Endothelial cell (in vitro differentiated cells): ENCODE data around the gene KIRREL2. TPM values are rescaled to one million over a fixed set of nuclear protein-coding genes. Genes with fewer than 3 reads are reported as not detected.

ENCODE experiments used
- DNase-seq: peaks from one replicate; pipeline ENCODE4 v3.0.0; 2021; ENCODE audit warnings: low spot score
- H3K27ac Mint-ChIP-seq: one replicate; pipeline ENCODE4 v1.8.0; 2021; ENCODE audit warnings: mixed read lengths, inconsistent platforms; ENCODE audit not compliant: unreplicated experiment
- H3K27me3 Mint-ChIP-seq: one replicate; pipeline ENCODE4 v1.8.0; 2021; ENCODE audit warnings: mild to moderate bottlenecking, moderate library complexity, mixed read lengths, inconsistent platforms; ENCODE audit not compliant: unreplicated experiment
- H3K36me3 Mint-ChIP-seq: one replicate; pipeline ENCODE4 v1.8.0; 2021; ENCODE audit warnings: mild to moderate bottlenecking, low read depth, mixed read lengths, inconsistent platforms; ENCODE audit not compliant: unreplicated experiment
- H3K4me1 Mint-ChIP-seq: one replicate; pipeline ENCODE4 v1.8.0; 2021; ENCODE audit warnings: mild to moderate bottlenecking, mixed read lengths, inconsistent platforms; ENCODE audit not compliant: unreplicated experiment
- H3K4me3 Mint-ChIP-seq: one replicate; pipeline ENCODE4 v1.8.0; 2021; ENCODE audit warnings: mild to moderate bottlenecking, mixed read lengths, inconsistent platforms; ENCODE audit not compliant: unreplicated experiment
- H3K9me3 Mint-ChIP-seq: one replicate; pipeline ENCODE4 v1.8.0; 2021; ENCODE audit warnings: mixed read lengths, inconsistent platforms; ENCODE audit not compliant: unreplicated experiment
- total RNA-seq: library from RNA; stranded (reverse); fragmentation: NEBNext Ultra II Directional; extraction: Animal tissue kit (Norgen Biotek cat#: 25700); gene quantifications from one replicate; pipeline ENCODE4 v1.2.1, GENCODE V29; 2021; ENCODE audit not compliant: unreplicated experiment
- TF ChIP-seq, protein P1 (sequence below): fragments of 200-600 bp; sonication (generic); IDR thresholded peaks from one replicate; pipeline ENCODE4 v1.5.0; 2021; ENCODE audit warnings: antibody characterized with exemption; ENCODE audit not compliant: unreplicated experiment

The KIRREL2 gene
- total RNA-seq, 1 donor from 2014 or later = 1.8 TPM

- no peak for DNase-seq
- Mint-ChIP-seq H3K36me3 (no peaks in the 10 kb centered on the region), H3K27ac (no peak overlapping the region), H3K4me3 (no peak overlapping the region), H3K9me3 (no peaks in the 10 kb centered on the region), H3K4me1 (peaks cover 21% of the 10 kb centered on the region), H3K27me3 (peaks cover 15% of the 10 kb centered on the region)
- TF ChIP-seq, protein P1, sequence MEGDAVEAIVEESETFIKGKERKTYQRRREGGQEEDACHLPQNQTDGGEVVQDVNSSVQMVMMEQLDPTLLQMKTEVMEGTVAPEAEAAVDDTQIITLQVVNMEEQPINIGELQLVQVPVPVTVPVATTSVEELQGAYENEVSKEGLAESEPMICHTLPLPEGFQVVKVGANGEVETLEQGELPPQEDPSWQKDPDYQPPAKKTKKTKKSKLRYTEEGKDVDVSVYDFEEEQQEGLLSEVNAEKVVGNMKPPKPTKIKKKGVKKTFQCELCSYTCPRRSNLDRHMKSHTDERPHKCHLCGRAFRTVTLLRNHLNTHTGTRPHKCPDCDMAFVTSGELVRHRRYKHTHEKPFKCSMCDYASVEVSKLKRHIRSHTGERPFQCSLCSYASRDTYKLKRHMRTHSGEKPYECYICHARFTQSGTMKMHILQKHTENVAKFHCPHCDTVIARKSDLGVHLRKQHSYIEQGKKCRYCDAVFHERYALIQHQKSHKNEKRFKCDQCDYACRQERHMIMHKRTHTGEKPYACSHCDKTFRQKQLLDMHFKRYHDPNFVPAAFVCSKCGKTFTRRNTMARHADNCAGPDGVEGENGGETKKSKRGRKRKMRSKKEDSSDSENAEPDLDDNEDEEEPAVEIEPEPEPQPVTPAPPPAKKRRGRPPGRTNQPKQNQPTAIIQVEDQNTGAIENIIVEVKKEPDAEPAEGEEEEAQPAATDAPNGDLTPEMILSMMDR = no peak
Observed at GRCh38 chr19:35905178-35905727, 48.5 kb downstream of the KIRREL2 start.

DNA sequence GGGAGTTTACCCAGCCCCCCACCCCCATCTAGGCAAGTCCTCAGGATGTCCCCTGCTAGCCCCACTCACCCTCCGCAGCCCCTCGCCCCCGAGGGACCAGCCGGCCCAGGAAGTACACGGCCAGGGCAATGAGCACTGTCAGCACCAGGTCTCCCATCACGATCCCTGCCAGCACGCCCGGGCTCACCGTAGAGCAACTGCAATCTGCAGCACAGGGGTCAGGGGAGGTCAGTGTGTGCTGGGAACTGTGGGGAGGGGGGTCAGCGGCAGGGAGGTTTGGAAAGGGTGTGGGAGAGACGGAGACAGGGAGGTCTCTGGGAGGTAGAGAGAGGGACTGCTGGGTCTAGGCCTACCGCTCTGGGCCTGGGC is 50.6 kb downstream of the KIRREL2 start:
- Mint-ChIP-seq H3K4me1 (peaks cover 15% of the 10 kb centered on the region), H3K36me3 (no peaks in the 10 kb centered on the region), H3K4me3 (no peak overlapping the region), H3K27ac (no peak overlapping the region), H3K9me3 (no peaks in the 10 kb centered on the region), H3K27me3 (peaks cover 11% of the 10 kb centered on the region)
- no peak for DNase-seq
- TF ChIP-seq, protein P1 = no peak

- H3K27me3 Mint-ChIP-seq = peaks cover 8% of the 10 kb centered on the region
- H3K4me3 Mint-ChIP-seq = peak within 1 kb of the TSS; percentile 47
- H3K27ac Mint-ChIP-seq = no peak within 1 kb of the TSS
Observed at GRCh38 chr19:35908010-35908441, 51.3 kb downstream of the KIRREL2 start, which contains the start of gene TYROBP. Gene TYROBP, minus strand, starts transcription at chr19:35908295. Its CDS starts 67 bp downstream, at chr19:35908228.

GRCh38 chr19:35908973-35909683 is 52.4 kb downstream of the KIRREL2 start:
- H3K27ac Mint-ChIP-seq = no peak overlapping the region
- H3K36me3 Mint-ChIP-seq = no peaks in the 10 kb centered on the region
- H3K4me3 Mint-ChIP-seq = no peak overlapping the region

More at GRCh38 chr19:35908010-35908441, 51.3 kb downstream of the KIRREL2 start, which contains the start of gene TYROBP:
- Mint-ChIP-seq H3K36me3 (no peaks in the 10 kb centered on the region), H3K9me3 (no peaks in the 10 kb centered on the region), H3K4me1 (peaks cover 8% of the 10 kb centered on the region)
- DNase-seq = no peak
- TF ChIP-seq, protein P1 = no peak

More at GRCh38 chr19:35908973-35909683, 52.4 kb downstream of the KIRREL2 start:
- no peak for DNase-seq
- H3K9me3 Mint-ChIP-seq = no peaks in the 10 kb centered on the region
- H3K27me3 Mint-ChIP-seq = peaks cover 7% of the 10 kb centered on the region
- TF ChIP-seq, protein P1 = no peak
- peaks cover 2% of the 10 kb centered on the region for H3K4me1 Mint-ChIP-seq
